Measurements from ENCODE around the gene DYNC2H1.

- TF ChIP-seq CTCF (IDR thresholded peaks at IDR 0.05) (no peak), POLR2AphosphoS5 (IDR thresholded peaks at IDR 0.05) (no peak)
Observed at GRCh38 chr11:103354656-103355055, 245.4 kb downstream of the DYNC2H1 start.
